K562 (cell line): Measurements from ENCODE around the gene GXYLT2. TPM values are rescaled to one million over a fixed set of nuclear protein-coding genes. Genes with fewer than 3 reads are reported as not detected.

Source experiments
- polyA plus RNA-seq, 8 experiments: library from polyadenylated mRNA; depleted of rRNA in 4 of 8; stranded (reverse) in 5 of 8; unstranded in 3 of 8; fragments of >200 nt; fragmentation: Nextera tagmentation in 2 of 8; fragmentation: Illumina TruSeq in 1 of 8; extraction: Ambion mirVana in 2 of 8; extraction: Trizol in 1 of 8; gene quantifications; 2 replicates each; pipeline versions ENCODE4 v1.2.1 to v1.2.3, GENCODE V29; 2011 to 2014; ENCODE audit warnings: inconsistent platforms in 1 of 8, missing spikeins in 1 of 8
- total RNA-seq, 7 experiments: library from RNA; depleted of rRNA in 6 of 7; stranded (reverse); fragments of >200 nt in 6 of 7; fragmentation: Illumina TruSeq in 2 of 7; extraction: Trizol in 2 of 7; gene quantifications; 2 replicates each; pipeline versions ENCODE4 v1.2.1 to v1.2.3, GENCODE V29; 2011 to 2021; ENCODE audit warnings: low replicate concordance in 1 of 7
- TF ChIP-seq, protein P1 (sequence below): fragments of 450-650 bp; IDR thresholded peaks from 2 replicates; pipeline ENCODE4 v1.6.1; 2016; ENCODE audit warnings: mild to moderate bottlenecking, moderate library complexity

GXYLT2 gene
- total and polyA plus RNA-seq, 9 of the 15 experiments (the other 6 are each of a cell fraction or from before 2014, with no cell fraction given), result 0.71 to 6.0 (median 3.3) TPM

DNA sequence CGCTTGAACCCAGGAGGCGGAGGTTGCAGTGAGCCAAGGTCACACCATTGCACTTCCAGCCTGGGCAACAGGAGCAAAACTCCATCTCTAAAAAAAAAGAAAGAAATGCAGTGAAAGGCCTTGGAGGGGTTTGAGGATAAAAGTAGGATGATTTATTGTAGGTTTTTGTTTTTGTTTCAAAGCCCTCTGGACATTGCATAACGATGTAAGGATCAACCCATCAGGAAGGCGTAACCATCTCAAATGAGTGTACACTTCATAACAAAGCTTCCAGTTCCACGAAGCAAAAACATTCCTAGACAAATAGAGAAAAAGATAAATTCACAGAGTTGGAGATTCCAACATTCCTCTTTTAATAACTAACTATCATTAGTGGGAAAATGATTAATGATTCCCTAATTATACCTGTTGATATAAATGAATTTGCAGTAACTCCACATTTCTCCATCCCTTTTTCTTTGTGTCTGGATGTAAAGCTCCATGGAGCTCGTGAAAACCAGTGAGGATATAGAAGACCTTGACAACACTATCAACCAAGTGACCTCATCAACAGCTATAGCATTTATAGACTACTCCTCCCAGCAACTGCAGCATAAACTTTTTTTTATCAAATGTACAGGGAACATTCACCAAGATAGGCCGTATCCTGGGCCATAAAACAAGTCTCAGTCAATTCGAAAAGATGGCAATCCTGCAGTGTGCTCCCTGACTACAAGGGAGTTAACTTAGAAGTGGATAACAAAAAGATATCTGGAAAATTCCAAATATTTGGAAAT, 60.1 kb downstream of the GXYLT2 start (continued):
- TF ChIP-seq, protein P1, sequence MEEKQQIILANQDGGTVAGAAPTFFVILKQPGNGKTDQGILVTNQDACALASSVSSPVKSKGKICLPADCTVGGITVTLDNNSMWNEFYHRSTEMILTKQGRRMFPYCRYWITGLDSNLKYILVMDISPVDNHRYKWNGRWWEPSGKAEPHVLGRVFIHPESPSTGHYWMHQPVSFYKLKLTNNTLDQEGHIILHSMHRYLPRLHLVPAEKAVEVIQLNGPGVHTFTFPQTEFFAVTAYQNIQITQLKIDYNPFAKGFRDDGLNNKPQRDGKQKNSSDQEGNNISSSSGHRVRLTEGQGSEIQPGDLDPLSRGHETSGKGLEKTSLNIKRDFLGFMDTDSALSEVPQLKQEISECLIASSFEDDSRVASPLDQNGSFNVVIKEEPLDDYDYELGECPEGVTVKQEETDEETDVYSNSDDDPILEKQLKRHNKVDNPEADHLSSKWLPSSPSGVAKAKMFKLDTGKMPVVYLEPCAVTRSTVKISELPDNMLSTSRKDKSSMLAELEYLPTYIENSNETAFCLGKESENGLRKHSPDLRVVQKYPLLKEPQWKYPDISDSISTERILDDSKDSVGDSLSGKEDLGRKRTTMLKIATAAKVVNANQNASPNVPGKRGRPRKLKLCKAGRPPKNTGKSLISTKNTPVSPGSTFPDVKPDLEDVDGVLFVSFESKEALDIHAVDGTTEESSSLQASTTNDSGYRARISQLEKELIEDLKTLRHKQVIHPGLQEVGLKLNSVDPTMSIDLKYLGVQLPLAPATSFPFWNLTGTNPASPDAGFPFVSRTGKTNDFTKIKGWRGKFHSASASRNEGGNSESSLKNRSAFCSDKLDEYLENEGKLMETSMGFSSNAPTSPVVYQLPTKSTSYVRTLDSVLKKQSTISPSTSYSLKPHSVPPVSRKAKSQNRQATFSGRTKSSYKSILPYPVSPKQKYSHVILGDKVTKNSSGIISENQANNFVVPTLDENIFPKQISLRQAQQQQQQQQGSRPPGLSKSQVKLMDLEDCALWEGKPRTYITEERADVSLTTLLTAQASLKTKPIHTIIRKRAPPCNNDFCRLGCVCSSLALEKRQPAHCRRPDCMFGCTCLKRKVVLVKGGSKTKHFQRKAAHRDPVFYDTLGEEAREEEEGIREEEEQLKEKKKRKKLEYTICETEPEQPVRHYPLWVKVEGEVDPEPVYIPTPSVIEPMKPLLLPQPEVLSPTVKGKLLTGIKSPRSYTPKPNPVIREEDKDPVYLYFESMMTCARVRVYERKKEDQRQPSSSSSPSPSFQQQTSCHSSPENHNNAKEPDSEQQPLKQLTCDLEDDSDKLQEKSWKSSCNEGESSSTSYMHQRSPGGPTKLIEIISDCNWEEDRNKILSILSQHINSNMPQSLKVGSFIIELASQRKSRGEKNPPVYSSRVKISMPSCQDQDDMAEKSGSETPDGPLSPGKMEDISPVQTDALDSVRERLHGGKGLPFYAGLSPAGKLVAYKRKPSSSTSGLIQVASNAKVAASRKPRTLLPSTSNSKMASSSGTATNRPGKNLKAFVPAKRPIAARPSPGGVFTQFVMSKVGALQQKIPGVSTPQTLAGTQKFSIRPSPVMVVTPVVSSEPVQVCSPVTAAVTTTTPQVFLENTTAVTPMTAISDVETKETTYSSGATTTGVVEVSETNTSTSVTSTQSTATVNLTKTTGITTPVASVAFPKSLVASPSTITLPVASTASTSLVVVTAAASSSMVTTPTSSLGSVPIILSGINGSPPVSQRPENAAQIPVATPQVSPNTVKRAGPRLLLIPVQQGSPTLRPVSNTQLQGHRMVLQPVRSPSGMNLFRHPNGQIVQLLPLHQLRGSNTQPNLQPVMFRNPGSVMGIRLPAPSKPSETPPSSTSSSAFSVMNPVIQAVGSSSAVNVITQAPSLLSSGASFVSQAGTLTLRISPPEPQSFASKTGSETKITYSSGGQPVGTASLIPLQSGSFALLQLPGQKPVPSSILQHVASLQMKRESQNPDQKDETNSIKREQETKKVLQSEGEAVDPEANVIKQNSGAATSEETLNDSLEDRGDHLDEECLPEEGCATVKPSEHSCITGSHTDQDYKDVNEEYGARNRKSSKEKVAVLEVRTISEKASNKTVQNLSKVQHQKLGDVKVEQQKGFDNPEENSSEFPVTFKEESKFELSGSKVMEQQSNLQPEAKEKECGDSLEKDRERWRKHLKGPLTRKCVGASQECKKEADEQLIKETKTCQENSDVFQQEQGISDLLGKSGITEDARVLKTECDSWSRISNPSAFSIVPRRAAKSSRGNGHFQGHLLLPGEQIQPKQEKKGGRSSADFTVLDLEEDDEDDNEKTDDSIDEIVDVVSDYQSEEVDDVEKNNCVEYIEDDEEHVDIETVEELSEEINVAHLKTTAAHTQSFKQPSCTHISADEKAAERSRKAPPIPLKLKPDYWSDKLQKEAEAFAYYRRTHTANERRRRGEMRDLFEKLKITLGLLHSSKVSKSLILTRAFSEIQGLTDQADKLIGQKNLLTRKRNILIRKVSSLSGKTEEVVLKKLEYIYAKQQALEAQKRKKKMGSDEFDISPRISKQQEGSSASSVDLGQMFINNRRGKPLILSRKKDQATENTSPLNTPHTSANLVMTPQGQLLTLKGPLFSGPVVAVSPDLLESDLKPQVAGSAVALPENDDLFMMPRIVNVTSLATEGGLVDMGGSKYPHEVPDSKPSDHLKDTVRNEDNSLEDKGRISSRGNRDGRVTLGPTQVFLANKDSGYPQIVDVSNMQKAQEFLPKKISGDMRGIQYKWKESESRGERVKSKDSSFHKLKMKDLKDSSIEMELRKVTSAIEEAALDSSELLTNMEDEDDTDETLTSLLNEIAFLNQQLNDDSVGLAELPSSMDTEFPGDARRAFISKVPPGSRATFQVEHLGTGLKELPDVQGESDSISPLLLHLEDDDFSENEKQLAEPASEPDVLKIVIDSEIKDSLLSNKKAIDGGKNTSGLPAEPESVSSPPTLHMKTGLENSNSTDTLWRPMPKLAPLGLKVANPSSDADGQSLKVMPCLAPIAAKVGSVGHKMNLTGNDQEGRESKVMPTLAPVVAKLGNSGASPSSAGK, result no peak
- TF ChIP-seq, all 486 proteins: peak for 0
